GM10266 (cell line): ENCODE measurements around the gene FKBP4.

Source experiments
- DNase-seq: peaks from one replicate; pipeline ENCODE4 v3.0.0; 2012; ENCODE audit errors: extremely low spot score
- TF ChIP-seq, protein P1 (sequence below): IDR thresholded peaks from 2 replicates; pipeline ENCODE4 v1.5.1; 2012; ENCODE audit warnings: mild to moderate bottlenecking, low read depth; ENCODE audit not compliant: control insufficient read depth, insufficient read depth; ENCODE audit errors: missing control alignments

Gene FKBP4

DNA sequence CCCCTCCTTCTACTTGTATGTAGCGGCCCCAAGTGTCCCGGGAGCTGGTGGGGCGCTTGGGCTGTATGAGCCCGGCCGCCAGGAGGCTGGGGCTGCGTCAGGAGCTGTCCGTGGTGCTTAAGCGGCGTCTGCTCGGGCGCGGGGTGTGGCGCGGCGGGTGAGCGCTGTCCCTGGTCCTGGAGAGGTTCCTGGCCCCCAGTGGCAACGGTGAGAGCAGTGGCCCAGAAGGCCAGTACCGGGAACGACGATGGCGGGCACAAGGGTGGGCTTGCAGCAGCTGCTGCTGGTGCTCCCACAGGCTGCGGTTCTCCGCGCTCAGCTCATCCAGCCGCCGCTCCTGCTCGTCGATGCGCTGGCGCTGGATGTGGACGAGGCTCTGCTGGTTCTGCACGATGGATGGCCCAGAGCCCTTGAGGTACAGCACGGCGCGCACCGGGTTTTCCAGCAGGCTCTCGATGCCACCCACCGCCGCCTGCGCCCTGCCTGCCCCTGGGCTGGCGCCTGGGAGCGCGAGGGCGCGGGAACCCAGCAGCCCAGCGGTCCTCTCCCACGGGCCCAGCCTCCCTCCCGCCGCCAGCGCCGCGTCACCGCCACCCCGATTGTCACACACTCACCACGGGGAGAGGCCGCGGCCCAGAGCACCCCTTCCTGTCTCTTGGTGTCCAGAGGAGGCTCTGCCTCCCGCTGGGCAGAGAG lies 41.9 kb upstream of the FKBP4 start:
- TF ChIP-seq, protein P1, sequence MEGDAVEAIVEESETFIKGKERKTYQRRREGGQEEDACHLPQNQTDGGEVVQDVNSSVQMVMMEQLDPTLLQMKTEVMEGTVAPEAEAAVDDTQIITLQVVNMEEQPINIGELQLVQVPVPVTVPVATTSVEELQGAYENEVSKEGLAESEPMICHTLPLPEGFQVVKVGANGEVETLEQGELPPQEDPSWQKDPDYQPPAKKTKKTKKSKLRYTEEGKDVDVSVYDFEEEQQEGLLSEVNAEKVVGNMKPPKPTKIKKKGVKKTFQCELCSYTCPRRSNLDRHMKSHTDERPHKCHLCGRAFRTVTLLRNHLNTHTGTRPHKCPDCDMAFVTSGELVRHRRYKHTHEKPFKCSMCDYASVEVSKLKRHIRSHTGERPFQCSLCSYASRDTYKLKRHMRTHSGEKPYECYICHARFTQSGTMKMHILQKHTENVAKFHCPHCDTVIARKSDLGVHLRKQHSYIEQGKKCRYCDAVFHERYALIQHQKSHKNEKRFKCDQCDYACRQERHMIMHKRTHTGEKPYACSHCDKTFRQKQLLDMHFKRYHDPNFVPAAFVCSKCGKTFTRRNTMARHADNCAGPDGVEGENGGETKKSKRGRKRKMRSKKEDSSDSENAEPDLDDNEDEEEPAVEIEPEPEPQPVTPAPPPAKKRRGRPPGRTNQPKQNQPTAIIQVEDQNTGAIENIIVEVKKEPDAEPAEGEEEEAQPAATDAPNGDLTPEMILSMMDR: no peak
- peak; percentile 76 for DNase-seq

DNA sequence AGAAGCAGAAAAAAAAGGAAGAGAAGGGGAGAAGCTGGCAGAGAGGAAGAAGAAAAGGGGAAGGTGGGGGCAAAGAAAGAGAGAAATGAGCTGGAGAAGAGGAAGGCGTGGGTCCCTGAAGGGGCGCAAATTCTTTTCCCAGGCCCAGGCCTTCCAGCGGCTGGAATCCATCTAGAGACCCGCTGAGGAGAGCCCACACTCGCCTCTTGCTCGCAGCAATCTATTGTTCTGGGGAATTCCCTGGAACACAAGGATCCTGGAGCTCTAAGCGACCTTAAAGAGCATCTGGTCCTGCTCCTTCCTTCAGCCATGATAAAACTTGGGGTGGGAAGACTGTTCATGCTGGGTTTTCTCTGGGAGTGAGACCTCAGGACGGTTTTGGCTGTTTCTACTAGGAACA lies 41.2 kb upstream of the FKBP4 start:
- DNase-seq: no peak
- TF ChIP-seq, protein P1: no peak

DNA sequence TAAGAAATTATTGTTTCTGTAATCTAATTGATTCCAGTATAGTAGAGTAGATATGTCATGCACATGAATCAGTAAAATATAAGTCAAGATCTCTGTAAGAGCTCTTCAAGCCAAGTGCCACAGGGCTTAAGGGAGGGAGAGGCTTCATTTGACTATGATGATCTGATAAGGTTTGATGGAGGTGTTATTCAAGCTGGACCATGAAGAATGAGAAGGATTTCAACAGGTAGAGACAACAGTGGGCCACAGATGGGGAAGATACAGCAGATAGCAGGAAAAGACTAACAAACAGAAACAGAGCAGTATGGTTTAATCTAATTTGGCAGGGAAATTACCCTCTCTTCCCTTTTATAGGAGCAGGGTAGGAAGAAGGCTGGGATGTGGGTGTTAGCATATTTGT lies 40.6 kb upstream of the FKBP4 start:
- no peak for DNase-seq
- TF ChIP-seq, protein P1: no peak

DNA sequence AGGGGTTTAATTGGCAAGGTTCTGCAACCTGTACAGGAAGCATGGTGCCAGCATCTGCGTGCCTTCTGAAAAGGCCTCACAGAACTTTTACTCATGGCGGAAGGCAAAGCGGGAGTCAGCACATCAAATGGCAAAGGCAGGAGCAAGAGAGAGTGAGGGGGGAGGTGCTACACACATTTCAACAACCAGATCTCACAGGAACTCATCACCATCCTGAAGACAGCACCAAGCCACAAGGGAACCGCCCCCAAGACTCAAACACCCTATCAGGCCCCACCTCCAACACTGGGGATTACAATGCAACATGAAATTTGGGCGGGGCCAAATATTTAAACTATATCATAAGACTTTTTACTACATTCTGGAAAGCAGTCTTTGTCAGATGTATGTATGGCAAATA lies 38.0 kb upstream of the FKBP4 start:
- DNase-seq: no peak
- TF ChIP-seq, protein P1: no peak

DNA sequence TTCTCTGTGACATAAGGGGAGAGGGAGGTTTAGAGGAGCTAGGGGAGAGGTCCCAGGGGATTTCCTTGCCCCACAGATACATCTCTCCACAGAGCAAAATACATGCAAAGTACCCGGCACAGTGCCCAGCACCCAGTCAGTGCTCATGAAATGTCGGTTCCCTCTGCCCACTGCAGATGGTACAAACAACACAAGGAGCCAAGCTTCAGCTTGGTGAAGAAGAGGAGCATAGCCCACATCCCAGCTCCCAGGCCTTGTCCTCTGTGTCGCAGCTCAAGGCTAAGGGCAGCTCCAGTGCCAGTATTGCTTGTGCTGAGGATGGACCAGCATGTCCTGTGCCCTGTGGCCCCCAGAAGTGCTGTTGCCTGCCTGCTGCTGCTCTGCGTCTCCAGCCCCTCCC lies 35.0 kb upstream of the FKBP4 start:
- TF ChIP-seq, protein P1: no peak
- no peak for DNase-seq

DNA sequence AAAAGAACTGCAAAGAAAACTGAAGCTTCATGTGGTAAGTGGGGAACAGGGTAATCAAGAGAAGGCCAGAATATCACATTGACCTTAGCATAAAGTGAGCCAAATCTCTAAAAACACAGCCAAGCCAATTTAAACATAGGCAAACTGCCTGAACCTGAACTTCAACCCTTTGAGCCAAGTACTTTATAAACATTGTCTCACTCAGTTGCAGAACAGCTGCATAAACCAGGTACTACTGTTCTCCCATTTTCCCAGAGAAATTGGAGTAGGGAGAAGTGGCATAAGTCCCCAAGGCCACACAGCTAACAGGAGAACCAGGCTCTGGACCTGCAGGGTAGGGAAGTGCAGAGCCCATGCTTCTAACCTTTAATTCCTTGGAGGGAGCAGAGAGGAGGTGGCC lies 30.4 kb upstream of the FKBP4 start:
- no peak for DNase-seq
- TF ChIP-seq, protein P1: no peak

DNA sequence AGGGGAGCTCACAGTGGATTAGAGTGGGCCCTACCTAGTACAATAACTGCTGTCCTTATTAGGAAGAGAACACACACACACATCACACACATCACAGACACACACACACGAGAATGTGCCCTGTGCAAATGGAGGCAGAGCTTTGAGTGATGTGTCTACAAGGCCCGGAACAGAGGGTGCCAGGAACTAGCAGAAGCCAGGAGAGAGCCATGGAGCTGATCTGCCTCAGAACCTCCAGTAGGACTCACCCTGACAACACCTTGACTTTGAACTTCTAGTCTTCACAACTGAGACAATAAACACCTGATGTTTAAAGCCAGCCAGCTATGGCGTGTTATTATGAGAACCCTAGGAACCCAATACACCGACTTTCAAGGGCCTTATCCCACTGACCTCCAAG lies 29.7 kb upstream of the FKBP4 start:
- TF ChIP-seq, protein P1: no peak
- no peak for DNase-seq
